Thoracic aorta (tissue), 2 donors: ENCODE data around the gene DNAJB8. TPM values are rescaled to one million over a fixed set of nuclear protein-coding genes. Genes with fewer than 3 reads are reported as not detected.

ENCODE experiments used
- ATAC-seq: fragments of 150-250 bp; one replicate; pipeline ENCODE4 v1.8.0; 2017; ENCODE audit warnings: low read depth; ENCODE audit not compliant: insufficient number of reproducible peaks, low FRiP score
- DNase-seq: peaks from one replicate; pipeline ENCODE4 v3.0.0-alpha.2; 2020; ENCODE audit warnings: low spot score
- H3K27ac ChIP-seq, 2 donors: fragments of 200-600 bp; sonication (generic); 1 replicate in 1 of 2; 2 replicates in 1 of 2; pipeline ENCODE4 v1.5.1; 2016; ENCODE audit warnings: mild to moderate bottlenecking in 2 of 2, moderate library complexity in 2 of 2
- H3K27me3 ChIP-seq: fragments of 200-600 bp; sonication (generic); replicated peaks from 2 replicates; pipeline ENCODE4 v1.6.0; 2016; ENCODE audit warnings: mild to moderate bottlenecking; ENCODE audit not compliant: insufficient read depth
- H3K36me3 ChIP-seq: fragments of 200-600 bp; sonication (generic); one replicate; pipeline ENCODE4 v1.5.1; 2016
- H3K4me1 ChIP-seq, 2 donors: fragments of 200-600 bp; sonication (generic); 1 replicate in 1 of 2; 2 replicates in 1 of 2; pipeline versions ENCODE4 v1.5.1 to v1.6.0; 2016; ENCODE audit warnings: low read depth in 2 of 2, mild to moderate bottlenecking in 1 of 2; ENCODE audit not compliant: control insufficient read depth in 1 of 2
- H3K4me3 ChIP-seq: fragments of 200-600 bp; sonication (generic); 2 replicates; pipeline ENCODE4 v1.5.1; 2016; ENCODE audit warnings: mild to moderate bottlenecking
- H3K9me3 ChIP-seq: fragments of 200-600 bp; sonication (generic); 2 replicates; pipeline ENCODE4 v1.5.1; 2016
- CTCF ChIP-seq: fragments of 200-600 bp; sonication (generic); IDR thresholded peaks from one replicate; pipeline ENCODE4 v1.5.1; 2019; ENCODE audit warnings: antibody characterized with exemption
- total RNA-seq, 2 donors: library from RNA; depleted of rRNA; stranded (reverse); fragments of >200 nt; gene quantifications; one replicate each; pipeline versions ENCODE4 v1.1.0 to v1.2.3, GENCODE V29; 2016

Gene DNAJB8
- total RNA-seq, 2 donors from 2014 or later: not detected

GRCh38 chr3:128485282-128486204, 18.9 kb upstream of the DNAJB8 start:
- H3K4me3 ChIP-seq: peak overlapping the region; percentile 80
- H3K36me3 ChIP-seq: no peaks in the 10 kb centered on the region
- TF ChIP-seq CTCF: no peak
- peaks cover 39 to 63% of the 10 kb centered on the region in 2 donors for H3K4me1 ChIP-seq
- peak overlapping the region in 1 of 2 donors; percentile 22 for H3K27ac ChIP-seq
- H3K9me3 ChIP-seq: no peaks in the 10 kb centered on the region
- ATAC-seq (no peak), DNase-seq (no peak)
- H3K27me3 ChIP-seq: peaks cover 67% of the 10 kb centered on the region

GRCh38 chr3:128484404-128485281, 18.0 kb upstream of the DNAJB8 start:
- Histone ChIP-seq H3K4me1 (peaks cover 30 to 54% of the 10 kb centered on the region in 2 donors), H3K9me3 (no peaks in the 10 kb centered on the region), H3K27me3 (peaks cover 58% of the 10 kb centered on the region), H3K36me3 (no peaks in the 10 kb centered on the region), H3K27ac (no peak overlapping the region), H3K4me3 (no peak overlapping the region)
- no peak for ATAC-seq
- TF ChIP-seq CTCF: no peak
- DNase-seq: no peak

- ATAC-seq (no peak), DNase-seq (no peak)
- H3K27ac ChIP-seq: peak overlapping the region in 1 of 2 donors; percentile 4
- peak overlapping the region; percentile 18 for H3K4me3 ChIP-seq
- H3K27me3 ChIP-seq: peaks cover 49% of the 10 kb centered on the region
- H3K4me1 ChIP-seq: peaks cover 23 to 46% of the 10 kb centered on the region in 2 donors
- TF ChIP-seq CTCF: no peak
- H3K36me3 ChIP-seq: no peaks in the 10 kb centered on the region
- H3K9me3 ChIP-seq: no peaks in the 10 kb centered on the region
These were observed 17.1 kb upstream of the DNAJB8 start for GRCh38 chr3:128483657-128484403.

GRCh38 chr3:128482666-128483656, 16.3 kb upstream of the DNAJB8 start:
- peaks cover 16 to 37% of the 10 kb centered on the region in 2 donors for H3K4me1 ChIP-seq
- no peaks in the 10 kb centered on the region for H3K36me3 ChIP-seq
- no peak for TF ChIP-seq CTCF
- peak overlapping the region; percentile 18 for H3K4me3 ChIP-seq
- ATAC-seq: no peak
- no peak overlapping the region for H3K27ac ChIP-seq
- DNase-seq: no peak
- H3K27me3 ChIP-seq: peaks cover 41% of the 10 kb centered on the region
- H3K9me3 ChIP-seq: no peaks in the 10 kb centered on the region
